MCF 10A (cell line): ENCODE measurements around the gene CABLES1. TPM values are rescaled to one million over a fixed set of nuclear protein-coding genes. Genes with fewer than 3 reads are reported as not detected.

Experiments
- BruUV-seq: library from RNA; stranded (reverse); fragments of 400-500 nt; replicated peaks from 2 replicates; lab custom pipeline; 2021; lab: Mats Ljungman, UMichigan
- CTCF ChIA-PET: fragments of 300-600 bp; sonication (Branson Sonifier 250); formaldehyde crosslinking; extraction: SDS; loops from one replicate; lab custom pipeline; 2021; ENCODE audit warnings: antibody characterized with exemption, inconsistent platforms; lab: Yijun Ruan, JAX
- POLR2A ChIA-PET: fragments of 300-600, 350-650 bp; sonication (Branson Sonifier 250); formaldehyde crosslinking; extraction: SDS; loops from one replicate; lab custom pipeline; 2020; ENCODE audit warnings: antibody characterized with exemption, inconsistent platforms; lab: Yijun Ruan, JAX
- DNase-seq: peaks from one replicate; pipeline ENCODE4 v3.0.0-alpha.2; 2018; ENCODE audit not compliant: unreplicated experiment
- H3K27ac Mint-ChIP-seq: one replicate; pipeline ENCODE4 v1.8.0; 2022; ENCODE audit warnings: mild to moderate bottlenecking, low read depth, mixed read lengths; ENCODE audit not compliant: unreplicated experiment
- H3K27me3 Mint-ChIP-seq: one replicate; pipeline ENCODE4 v1.8.0; 2022; ENCODE audit warnings: mixed read lengths; ENCODE audit not compliant: insufficient read depth, unreplicated experiment
- H3K36me3 Mint-ChIP-seq: one replicate; pipeline ENCODE4 v1.8.0; 2022; ENCODE audit warnings: mild to moderate bottlenecking, moderate library complexity, mixed read lengths; ENCODE audit not compliant: insufficient read depth, unreplicated experiment
- H3K4me1 Mint-ChIP-seq: one replicate; pipeline ENCODE4 v1.8.0; 2022; ENCODE audit warnings: mixed read lengths; ENCODE audit not compliant: insufficient read depth, unreplicated experiment
- H3K4me3 Mint-ChIP-seq: one replicate; pipeline ENCODE4 v1.8.0; 2022; ENCODE audit warnings: mild to moderate bottlenecking, moderate library complexity, mixed read lengths; ENCODE audit not compliant: unreplicated experiment
- H3K9me3 Mint-ChIP-seq: one replicate; pipeline ENCODE4 v1.8.0; 2022; ENCODE audit warnings: mixed read lengths; ENCODE audit not compliant: unreplicated experiment
- intact Hi-C: fragments of 100-400 bp; cut with micrococcal nuclease; formaldehyde crosslinking; loops from 2 replicates; pipeline ENCODE4 v1.14.1; 2022
- total RNA-seq: library from RNA; stranded (reverse); gene quantifications from 2 replicates; pipeline ENCODE4 v1.2.3, GENCODE V29; 2022
- TF ChIP-seq, protein P1 (sequence below): fragments of 200-600 bp; IDR thresholded peaks from one replicate; pipeline ENCODE4 v1.8.0; 2022; ENCODE audit warnings: antibody characterized with exemption, mild to moderate bottlenecking; ENCODE audit not compliant: unreplicated experiment

The CABLES1 gene
- total RNA-seq, 1 experiment from 2014 or later, result 3.2 TPM

DNA sequence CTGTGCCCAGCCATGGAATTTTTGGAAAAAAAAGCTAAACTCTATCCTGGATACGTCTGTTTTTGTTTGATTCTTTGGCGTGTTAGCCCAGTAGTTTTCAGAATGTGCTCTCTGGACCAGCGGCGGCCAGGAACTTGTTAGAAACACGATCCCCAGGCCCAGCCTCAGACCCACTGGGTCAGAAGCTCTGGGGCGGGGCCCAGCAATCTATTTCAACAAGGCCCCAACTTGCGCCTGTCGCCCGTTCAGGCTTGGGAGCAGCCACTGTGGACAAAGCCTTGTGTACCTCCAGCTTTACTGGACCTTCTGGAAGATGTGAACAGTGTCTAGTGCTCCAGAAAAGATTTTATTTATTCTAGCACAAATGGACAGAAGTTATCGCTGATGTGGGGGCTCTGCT, 14.3 kb downstream of the CABLES1 start:
- H3K27me3 Mint-ChIP-seq, result no peaks in the 10 kb centered on the region
- no peak overlapping the region for H3K27ac Mint-ChIP-seq
- intact Hi-C loops, result no loop called here
- no peaks in the 10 kb centered on the region for H3K4me1 Mint-ChIP-seq
- ChIA-PET CTCF (interaction anchor here (1.1 kb wide), 1 partner anchor 262 kb away, joined by 3 read pairs; no protein-coding TSS in a partner anchor), POLR2A (no interaction called here)
- no peaks in the 10 kb centered on the region for H3K9me3 Mint-ChIP-seq
- TF ChIP-seq, protein P1, sequence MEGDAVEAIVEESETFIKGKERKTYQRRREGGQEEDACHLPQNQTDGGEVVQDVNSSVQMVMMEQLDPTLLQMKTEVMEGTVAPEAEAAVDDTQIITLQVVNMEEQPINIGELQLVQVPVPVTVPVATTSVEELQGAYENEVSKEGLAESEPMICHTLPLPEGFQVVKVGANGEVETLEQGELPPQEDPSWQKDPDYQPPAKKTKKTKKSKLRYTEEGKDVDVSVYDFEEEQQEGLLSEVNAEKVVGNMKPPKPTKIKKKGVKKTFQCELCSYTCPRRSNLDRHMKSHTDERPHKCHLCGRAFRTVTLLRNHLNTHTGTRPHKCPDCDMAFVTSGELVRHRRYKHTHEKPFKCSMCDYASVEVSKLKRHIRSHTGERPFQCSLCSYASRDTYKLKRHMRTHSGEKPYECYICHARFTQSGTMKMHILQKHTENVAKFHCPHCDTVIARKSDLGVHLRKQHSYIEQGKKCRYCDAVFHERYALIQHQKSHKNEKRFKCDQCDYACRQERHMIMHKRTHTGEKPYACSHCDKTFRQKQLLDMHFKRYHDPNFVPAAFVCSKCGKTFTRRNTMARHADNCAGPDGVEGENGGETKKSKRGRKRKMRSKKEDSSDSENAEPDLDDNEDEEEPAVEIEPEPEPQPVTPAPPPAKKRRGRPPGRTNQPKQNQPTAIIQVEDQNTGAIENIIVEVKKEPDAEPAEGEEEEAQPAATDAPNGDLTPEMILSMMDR, result no peak
- H3K36me3 Mint-ChIP-seq, result no peaks in the 10 kb centered on the region
- H3K4me3 Mint-ChIP-seq, result no peak overlapping the region
- no peak for DNase-seq
- BruUV-seq, result no TSS peak

DNA sequence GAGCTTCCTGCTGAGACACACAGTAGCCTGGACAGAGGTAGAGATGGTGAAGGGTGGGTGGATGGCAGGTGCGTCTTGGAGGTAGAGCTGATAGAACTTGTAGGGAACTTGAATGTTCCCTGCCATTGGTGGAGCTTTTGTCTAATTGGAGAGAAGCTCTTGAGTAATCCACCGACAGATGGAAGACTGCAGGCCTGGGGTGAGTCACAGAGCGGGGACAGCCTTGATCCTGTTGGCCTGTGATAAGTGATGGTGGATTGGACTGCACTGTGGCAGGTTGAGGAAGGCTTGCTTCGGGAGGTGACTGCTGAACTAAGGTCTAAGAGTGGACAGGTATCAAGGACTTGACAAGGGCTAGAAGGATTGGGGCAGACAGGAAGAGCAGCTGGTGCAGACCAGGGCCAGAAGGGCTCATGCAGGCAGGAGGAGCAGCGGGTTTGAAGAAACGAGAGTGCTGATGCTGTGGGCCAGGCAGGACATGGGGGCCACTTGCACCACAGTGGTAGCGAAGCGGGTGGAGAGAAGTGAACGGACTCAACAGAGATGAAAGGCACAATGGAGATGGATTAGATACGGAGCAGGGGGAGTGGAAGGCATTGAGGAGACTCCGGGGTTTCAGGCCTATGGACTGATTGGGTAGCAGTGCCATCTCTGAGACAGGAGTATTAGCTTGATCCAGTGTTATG, 16.3 kb downstream of the CABLES1 start:
- intact Hi-C loops, result no loop called here
- Mint-ChIP-seq H3K9me3 (no peaks in the 10 kb centered on the region), H3K36me3 (no peaks in the 10 kb centered on the region), H3K27me3 (no peaks in the 10 kb centered on the region), H3K4me1 (no peaks in the 10 kb centered on the region), H3K27ac (no peak overlapping the region), H3K4me3 (no peak overlapping the region)
- ChIA-PET CTCF (interaction anchor here (0.5 to 0.9 kb wide), 3 partner anchors 228 to 338 kb away, joined by 3 to 7 read pairs (median 4); no protein-coding TSS in a partner anchor), POLR2A (interaction anchor here (0.9 kb wide), 1 partner anchor 24 kb away, joined by 3 read pairs; no protein-coding TSS in a partner anchor)
- BruUV-seq, result no TSS peak
- DNase-seq, result peak; percentile 20
- TF ChIP-seq, protein P1, result no peak

- DNase-seq, result no peak
- Mint-ChIP-seq H3K27ac (no peak overlapping the region), H3K4me3 (no peak overlapping the region), H3K4me1 (no peaks in the 10 kb centered on the region), H3K36me3 (no peaks in the 10 kb centered on the region), H3K27me3 (no peaks in the 10 kb centered on the region), H3K9me3 (no peaks in the 10 kb centered on the region)
- no TSS peak for BruUV-seq
- TF ChIP-seq, protein P1, result no peak
- CTCF ChIA-PET, result interaction anchor here (0.6 kb wide), 1 partner anchor 11 kb away, joined by 4 read pairs; no protein-coding TSS in a partner anchor
- POLR2A ChIA-PET, result interaction anchor here (1.0 kb wide), 1 partner anchor 97 kb away, joined by 3 read pairs; no protein-coding TSS in a partner anchor
- intact Hi-C loops, result no loop called here
These were observed 18.7 kb downstream of the CABLES1 start for GRCh38 chr18:23154030-23154429.

GRCh38 chr18:23154823-23155500, 19.7 kb downstream of the CABLES1 start:
- TF ChIP-seq, protein P1, result no peak
- no TSS peak for BruUV-seq
- Mint-ChIP-seq H3K4me1 (no peaks in the 10 kb centered on the region), H3K4me3 (no peak overlapping the region), H3K36me3 (no peaks in the 10 kb centered on the region), H3K9me3 (no peaks in the 10 kb centered on the region), H3K27ac (no peak overlapping the region), H3K27me3 (no peaks in the 10 kb centered on the region)
- DNase-seq, result no peak
- ChIA-PET POLR2A (interaction anchor here (1.5 kb wide), 1 partner anchor 11 kb away, joined by 6 read pairs; no protein-coding TSS in a partner anchor), CTCF (interaction anchor here (1.0 kb wide), 1 partner anchor 224 kb away, joined by 4 read pairs; no protein-coding TSS in a partner anchor)
- intact Hi-C loops, result no loop called here
